ENCODE measurements around the gene GTPBP3.

DNA sequence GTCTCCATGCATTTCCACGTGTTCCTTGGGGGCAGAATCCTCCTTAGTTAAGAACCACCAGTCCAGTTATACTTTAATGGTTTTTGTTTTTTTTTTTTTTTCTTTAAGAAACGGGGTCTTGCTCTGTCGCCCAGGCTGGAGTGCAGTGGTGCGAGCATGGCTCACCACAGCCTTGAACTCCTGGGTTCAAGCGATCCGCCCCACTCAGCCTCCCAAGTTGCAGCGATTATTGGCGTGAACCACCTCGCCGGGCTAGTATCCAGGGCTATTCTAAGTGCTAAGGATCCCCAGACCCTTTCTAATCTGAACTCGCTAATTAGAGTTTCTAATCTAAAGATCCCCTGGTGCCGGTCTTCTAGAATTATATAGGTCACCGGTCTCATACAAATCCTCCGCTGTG is 43.7 kb upstream of the GTPBP3 start:
- TF ChIP-seq, protein P1, sequence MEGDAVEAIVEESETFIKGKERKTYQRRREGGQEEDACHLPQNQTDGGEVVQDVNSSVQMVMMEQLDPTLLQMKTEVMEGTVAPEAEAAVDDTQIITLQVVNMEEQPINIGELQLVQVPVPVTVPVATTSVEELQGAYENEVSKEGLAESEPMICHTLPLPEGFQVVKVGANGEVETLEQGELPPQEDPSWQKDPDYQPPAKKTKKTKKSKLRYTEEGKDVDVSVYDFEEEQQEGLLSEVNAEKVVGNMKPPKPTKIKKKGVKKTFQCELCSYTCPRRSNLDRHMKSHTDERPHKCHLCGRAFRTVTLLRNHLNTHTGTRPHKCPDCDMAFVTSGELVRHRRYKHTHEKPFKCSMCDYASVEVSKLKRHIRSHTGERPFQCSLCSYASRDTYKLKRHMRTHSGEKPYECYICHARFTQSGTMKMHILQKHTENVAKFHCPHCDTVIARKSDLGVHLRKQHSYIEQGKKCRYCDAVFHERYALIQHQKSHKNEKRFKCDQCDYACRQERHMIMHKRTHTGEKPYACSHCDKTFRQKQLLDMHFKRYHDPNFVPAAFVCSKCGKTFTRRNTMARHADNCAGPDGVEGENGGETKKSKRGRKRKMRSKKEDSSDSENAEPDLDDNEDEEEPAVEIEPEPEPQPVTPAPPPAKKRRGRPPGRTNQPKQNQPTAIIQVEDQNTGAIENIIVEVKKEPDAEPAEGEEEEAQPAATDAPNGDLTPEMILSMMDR (conservative IDR thresholded peaks at IDR 0.05 in 1 of 2, IDR thresholded peaks at IDR 0.05 in 1 of 2; ENCODE audit: extremely low read depth in 1 of 2, insufficient read depth in 1 of 2, low read depth in 1 of 2, low read length in 2 of 2) = no peak
- no peak for TF ChIP-seq EZH2 (IDR thresholded peaks at IDR 0.05; ENCODE audit: borderline replicate concordance, low read length)

Data from mammary epithelial cell (primary cell).